GM18505 (cell line): Measurements from ENCODE around the gene TBC1D25.

ENCODE experiments used
- ATAC-seq: cut with Tn5 transposase; IDR thresholded peaks from one replicate; pipeline ENCODE4 v1.9.1; 2021; ENCODE audit not compliant: unreplicated experiment
- POLR2A ChIP-seq: IDR thresholded peaks from 4 replicates; pipeline ENCODE4 v1.6.1; 2011; ENCODE audit warnings: borderline replicate concordance; ENCODE audit not compliant: insufficient read depth, insufficient read length; ENCODE audit errors: extremely low read depth

Gene TBC1D25, protein sequence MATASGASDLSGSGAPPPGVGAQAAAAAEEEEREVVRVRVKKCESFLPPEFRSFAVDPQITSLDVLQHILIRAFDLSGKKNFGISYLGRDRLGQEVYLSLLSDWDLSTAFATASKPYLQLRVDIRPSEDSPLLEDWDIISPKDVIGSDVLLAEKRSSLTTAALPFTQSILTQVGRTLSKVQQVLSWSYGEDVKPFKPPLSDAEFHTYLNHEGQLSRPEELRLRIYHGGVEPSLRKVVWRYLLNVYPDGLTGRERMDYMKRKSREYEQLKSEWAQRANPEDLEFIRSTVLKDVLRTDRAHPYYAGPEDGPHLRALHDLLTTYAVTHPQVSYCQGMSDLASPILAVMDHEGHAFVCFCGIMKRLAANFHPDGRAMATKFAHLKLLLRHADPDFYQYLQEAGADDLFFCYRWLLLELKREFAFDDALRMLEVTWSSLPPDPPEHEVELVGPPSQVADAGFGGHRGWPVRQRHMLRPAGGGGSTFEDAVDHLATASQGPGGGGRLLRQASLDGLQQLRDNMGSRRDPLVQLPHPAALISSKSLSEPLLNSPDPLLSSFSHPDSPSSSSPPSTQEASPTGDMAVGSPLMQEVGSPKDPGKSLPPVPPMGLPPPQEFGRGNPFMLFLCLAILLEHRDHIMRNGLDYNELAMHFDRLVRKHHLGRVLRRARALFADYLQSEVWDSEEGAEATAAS

GRCh38 chrX:48539345-48540027 is at the start of gene TBC1D25:
Gene TBC1D25, plus strand, starts transcription at chrX:48539714. Its CDS starts 84 bp downstream, at chrX:48539798.
- ATAC-seq: peak; percentile 67
- TF ChIP-seq POLR2A: peak; percentile 49

DNA sequence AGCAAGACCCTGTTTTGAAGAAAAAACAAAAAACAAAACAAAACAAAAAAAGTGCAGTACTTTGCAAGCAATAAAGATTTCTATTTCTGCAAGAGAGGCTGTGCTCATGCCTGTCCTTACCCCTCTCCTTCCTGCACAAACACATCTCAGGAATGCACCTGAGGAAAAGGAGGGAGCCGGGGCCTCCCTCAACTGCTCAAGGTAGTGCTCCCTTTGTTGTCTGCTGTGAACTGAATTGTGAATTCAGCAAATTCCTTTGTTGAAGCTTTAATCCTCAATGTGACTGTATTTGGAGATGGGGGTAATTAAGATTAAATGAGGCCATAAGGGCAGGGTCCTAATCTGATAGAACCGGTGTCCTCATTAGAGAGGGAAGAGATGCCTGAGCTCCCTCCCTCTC is 49.6 kb upstream of the TBC1D25 start:
- TF ChIP-seq POLR2A: no peak
- ATAC-seq: no peak

GRCh38 chrX:48490661-48491060 is 48.9 kb upstream of the TBC1D25 start:
- ATAC-seq: no peak
- no peak for TF ChIP-seq POLR2A

GRCh38 chrX:48491809-48492208 is 47.7 kb upstream of the TBC1D25 start:
- no peak for ATAC-seq
- no peak for TF ChIP-seq POLR2A

GRCh38 chrX:48492293-48492910 is 47.1 kb upstream of the TBC1D25 start:
- no peak for TF ChIP-seq POLR2A
- ATAC-seq: no peak

- ATAC-seq: no peak
- no peak for TF ChIP-seq POLR2A
These were observed 45.6 kb upstream of the TBC1D25 start for GRCh38 chrX:48493890-48494364.

DNA sequence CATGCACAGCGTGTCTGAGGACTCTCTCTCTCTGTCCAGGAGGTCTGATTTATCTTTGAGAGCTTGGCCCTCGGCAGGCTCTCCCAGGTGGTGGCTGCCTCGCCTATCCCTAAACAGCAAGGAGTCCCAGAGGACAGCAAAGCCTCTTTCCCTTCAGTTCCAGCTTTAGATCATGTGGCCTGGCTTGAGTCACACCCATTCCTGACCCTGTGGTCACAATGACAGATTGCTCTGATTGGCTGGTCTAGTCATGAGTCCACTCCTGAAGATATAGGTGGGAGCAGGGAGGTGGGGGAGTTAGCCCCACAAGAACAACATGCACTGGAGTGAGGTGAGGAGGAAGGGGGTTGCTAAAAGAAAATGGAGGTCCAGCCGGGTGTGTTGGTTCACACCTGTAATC is 42.9 kb upstream of the TBC1D25 start:
- TF ChIP-seq POLR2A: no peak
- no peak for ATAC-seq

DNA sequence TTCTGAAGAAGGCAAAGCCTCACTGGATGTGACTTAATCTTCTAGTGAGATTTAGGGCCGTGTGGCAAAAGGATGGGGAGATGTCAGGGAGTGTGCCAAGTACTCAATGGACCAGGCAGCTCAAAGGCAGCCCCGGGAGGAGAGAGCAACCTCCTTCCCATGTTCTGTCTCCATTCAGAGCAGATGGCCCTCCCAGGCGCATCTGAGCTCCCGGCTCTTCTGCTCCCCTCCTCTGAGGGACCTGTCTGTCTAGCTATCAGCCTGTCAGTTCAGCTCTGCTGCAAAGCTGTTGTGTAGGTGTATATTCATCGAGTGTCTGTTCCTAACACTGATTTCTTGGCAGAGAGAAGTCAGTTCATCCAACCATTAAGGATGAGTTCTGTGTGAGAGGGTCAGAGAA is 41.6 kb upstream of the TBC1D25 start:
- no peak for ATAC-seq
- TF ChIP-seq POLR2A: no peak

DNA sequence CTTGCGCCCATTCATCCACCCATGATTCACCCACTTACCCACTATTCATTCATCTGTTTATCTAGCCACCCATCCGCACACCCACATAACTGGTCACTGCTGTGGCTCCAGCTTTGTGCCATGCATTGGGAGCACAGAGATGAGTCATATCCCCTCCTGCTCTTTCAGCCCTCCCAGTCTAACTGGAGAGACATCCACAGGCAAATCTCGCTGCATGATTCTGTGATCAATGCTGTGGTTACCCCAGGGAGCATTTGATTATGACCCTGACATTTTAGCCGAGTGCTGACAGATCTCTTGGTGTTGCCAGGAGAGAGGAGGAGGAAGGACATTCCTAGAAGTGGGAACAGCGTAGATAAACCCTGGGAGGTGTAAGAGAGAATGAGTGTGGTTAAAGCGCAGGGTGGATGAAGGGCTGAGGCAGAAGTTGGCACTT is 41.1 kb upstream of the TBC1D25 start:
- no peak for TF ChIP-seq POLR2A
- no peak for ATAC-seq

GRCh38 chrX:48504261-48504660 is 35.3 kb upstream of the TBC1D25 start:
- no peak for ATAC-seq
- no peak for TF ChIP-seq POLR2A

DNA sequence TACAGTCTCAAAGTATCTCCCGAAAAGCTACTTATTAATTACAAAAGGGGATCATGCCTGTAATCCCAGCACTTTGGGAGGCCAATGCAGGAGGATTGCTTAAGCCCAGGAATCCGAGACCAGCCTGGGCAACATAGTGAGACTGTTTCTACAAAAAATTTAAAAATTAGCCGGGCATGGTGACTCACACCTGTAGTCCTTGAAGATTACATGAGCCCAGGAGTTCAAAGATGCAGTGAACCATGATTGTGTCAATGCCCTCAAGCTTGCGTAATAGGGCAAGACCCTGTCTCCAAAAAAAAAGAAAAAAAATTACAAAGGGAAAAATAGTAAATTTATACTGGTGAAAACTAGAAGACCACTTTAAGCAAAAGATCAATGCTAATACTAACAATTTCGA is 34.0 kb upstream of the TBC1D25 start:
- no peak for TF ChIP-seq POLR2A
- ATAC-seq: no peak

GRCh38 chrX:48507246-48507645 is 32.3 kb upstream of the TBC1D25 start:
- no peak for ATAC-seq
- no peak for TF ChIP-seq POLR2A
